Astrocyte of the spinal cord (primary cell): ENCODE results near the gene PDLIM5.

Experiments used
- DNase-seq: peaks from one replicate; pipeline ENCODE4 v3.0.0; 2011; ENCODE audit warnings: low read depth, low spot score
- H3K4me3 ChIP-seq: 2 replicates; pipeline ENCODE4 v1.5.1; 2011; ENCODE audit warnings: low read depth, mild to moderate bottlenecking, low read length, moderate library complexity
- in situ Hi-C: cut with HindIII; loops from 2 replicates; pipeline ENCODE4 v1.10.0; 2017; ENCODE audit warnings: low sequenced_read_pairs
- TF ChIP-seq, protein P1 (sequence below): IDR thresholded peaks from 2 replicates; pipeline ENCODE4 v1.5.1; 2012; ENCODE audit warnings: low read depth, mild to moderate bottlenecking, low read length, inconsistent platforms

The PDLIM5 gene

DNA sequence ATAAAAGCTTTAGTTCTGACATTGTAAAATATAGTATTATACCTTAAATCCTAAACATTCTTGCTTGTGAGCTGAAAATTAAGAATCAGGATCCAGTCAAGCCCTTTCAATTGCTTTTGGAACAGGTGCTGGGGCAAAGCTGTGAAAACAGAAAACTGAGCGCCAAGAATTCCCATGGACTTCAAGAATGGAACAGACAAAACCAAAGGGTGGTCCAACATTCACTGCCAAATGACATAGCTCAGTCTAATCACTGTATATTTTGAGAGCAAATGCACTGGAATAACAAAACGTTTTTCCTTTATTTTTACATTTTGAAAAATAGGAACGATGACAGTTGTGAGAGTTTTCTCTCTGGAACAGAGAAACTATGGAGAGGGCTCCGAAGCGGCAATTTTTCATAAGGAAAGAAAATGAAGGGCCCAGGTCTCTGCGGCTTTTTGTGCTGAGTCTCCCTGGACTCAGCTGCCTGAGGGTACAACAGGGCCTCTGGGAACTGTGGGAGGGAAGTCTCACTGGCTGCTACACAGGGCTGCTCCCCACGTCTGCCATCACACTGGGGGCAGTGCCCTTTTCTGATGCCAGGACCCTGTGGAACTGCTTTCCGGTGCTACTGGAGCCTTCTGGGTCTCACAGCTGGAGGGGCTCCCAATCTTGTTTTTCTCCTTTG is 250.0 kb downstream of the PDLIM5 start:
- in situ Hi-C loops: no loop called here
- H3K4me3 ChIP-seq: no peak overlapping the region

DNA sequence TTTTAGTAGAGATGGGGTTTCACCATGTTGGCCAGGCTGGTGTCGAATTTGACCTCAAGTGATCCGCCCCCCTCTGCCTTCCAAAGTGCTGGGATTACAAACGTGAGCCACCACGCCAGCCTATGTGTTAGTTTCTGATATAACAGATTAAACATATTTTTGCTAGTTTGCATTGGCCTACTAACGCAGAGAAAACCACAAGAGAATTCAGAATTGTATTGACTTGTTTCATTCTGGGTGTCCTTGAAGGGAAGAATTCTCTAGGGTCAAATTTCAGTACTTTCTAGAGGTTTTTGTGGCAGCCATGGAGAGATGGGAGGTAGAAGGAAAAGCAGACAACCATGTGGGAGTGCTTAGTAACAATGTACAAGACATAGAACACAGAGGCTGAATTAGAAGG is 259.9 kb downstream of the PDLIM5 start:
- H3K4me3 ChIP-seq: no peak overlapping the region
- DNase-seq: peak; percentile 56
- in situ Hi-C loops: no loop called here
- TF ChIP-seq, protein P1, sequence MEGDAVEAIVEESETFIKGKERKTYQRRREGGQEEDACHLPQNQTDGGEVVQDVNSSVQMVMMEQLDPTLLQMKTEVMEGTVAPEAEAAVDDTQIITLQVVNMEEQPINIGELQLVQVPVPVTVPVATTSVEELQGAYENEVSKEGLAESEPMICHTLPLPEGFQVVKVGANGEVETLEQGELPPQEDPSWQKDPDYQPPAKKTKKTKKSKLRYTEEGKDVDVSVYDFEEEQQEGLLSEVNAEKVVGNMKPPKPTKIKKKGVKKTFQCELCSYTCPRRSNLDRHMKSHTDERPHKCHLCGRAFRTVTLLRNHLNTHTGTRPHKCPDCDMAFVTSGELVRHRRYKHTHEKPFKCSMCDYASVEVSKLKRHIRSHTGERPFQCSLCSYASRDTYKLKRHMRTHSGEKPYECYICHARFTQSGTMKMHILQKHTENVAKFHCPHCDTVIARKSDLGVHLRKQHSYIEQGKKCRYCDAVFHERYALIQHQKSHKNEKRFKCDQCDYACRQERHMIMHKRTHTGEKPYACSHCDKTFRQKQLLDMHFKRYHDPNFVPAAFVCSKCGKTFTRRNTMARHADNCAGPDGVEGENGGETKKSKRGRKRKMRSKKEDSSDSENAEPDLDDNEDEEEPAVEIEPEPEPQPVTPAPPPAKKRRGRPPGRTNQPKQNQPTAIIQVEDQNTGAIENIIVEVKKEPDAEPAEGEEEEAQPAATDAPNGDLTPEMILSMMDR: no peak

More for the DNA sequence above, 250.0 kb downstream of the PDLIM5 start:
- no peak for DNase-seq
- TF ChIP-seq, protein P1: no peak

DNA sequence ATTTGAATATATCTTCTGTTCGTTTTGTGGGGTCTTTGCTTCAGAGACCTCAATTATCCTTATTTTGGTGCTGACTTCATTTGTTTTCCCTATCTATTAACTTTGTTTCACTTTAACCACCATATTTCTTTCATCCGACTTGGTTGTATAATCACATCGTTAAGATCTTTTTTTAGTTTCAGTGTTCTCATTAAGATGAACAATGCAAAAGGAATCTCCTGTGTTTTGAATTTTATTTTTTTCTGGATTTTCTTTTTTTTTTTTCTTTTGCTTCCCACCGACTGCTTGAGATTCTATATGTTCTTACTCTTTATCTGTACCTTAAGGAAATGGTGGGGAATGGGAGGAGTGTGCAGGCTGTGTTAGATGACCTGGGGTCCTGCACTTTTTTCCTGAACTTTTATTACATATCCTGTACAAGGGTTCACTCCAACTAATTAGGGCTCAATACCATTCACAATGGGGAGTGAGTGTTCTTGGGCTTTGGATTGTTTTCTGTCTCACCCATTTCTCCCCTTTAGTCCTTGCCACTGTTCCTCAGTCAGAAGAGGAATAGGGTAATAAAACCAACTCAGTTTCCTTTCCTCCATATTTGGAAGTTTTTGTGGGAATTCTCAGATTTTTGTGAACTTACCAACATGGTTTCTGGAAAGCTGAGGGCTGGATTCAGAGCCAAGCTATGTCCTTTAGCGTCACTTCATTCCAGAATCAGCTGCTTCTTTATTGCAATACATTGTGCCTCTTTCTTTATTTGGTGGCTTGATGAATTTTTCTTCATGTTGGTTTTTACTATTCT is 262.8 kb downstream of the PDLIM5 start:
- TF ChIP-seq, protein P1: no peak
- peak; percentile 87 for DNase-seq
- in situ Hi-C loops: no loop called here
- H3K4me3 ChIP-seq: no peak overlapping the region

DNA sequence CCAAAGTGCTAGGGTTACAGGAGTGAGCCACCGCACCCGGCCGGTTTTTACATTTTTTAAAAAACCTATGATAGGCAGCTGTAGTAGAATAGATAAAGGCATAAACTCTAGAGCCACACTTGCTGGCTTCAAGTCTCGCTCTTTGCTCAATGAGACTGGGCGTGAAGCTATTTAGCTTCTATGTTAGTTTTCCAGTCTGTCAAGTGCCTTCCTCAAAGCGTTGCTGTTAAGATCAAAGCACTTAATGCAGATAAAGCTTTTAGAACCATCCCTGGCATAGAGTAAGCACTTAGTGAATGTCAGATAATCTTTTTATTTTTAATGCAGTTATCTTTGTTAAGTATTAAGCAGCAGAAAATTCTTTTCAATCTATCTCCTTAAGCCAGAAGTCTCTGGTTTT is 264.0 kb downstream of the PDLIM5 start:
- H3K4me3 ChIP-seq: no peak overlapping the region
- DNase-seq: no peak
- in situ Hi-C loops: no loop called here
- TF ChIP-seq, protein P1: no peak
